ENCODE data around the gene FHDC1.
A peak's percentile ranks its signal among the peaks of the same experiment; 100 is the strongest.

FHDC1 gene

GRCh38 chr4:152957437-152958171 lies 21.5 kb downstream of the FHDC1 start:
- DNase-seq (ENCODE audit: insufficient read length, low spot score) (no peak), FAIRE-seq (no peak)

DNA sequence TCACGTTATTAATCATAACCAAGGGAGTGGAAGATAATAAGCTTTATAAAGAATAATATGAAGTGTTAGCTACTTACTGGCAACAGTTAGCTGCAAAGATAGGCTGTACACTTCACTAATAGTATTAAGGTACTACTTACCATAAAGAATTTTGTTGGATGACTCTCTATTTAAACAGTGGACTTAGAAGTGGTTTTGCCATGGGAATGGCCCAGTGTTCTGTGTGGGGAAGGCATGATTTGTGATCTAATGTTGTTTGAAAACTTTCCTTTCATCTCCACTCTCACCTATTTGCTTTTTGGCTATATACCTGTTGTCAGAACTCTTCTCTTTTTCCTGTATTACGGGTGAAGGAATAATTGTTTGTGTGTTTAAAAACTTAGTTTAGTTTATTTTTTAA lies 23.0 kb downstream of the FHDC1 start:
- FAIRE-seq (no peak), DNase-seq (ENCODE audit: insufficient read length, low spot score) (no peak)

- FAIRE-seq (no peak), DNase-seq (ENCODE audit: insufficient read length, low spot score) (no peak)
These were observed 24.0 kb downstream of the FHDC1 start for GRCh38 chr4:152960082-152960481.

- FAIRE-seq (no peak), DNase-seq (ENCODE audit: insufficient read length, low spot score) (no peak)
These were observed 25.1 kb downstream of the FHDC1 start for GRCh38 chr4:152961014-152961772.

DNA sequence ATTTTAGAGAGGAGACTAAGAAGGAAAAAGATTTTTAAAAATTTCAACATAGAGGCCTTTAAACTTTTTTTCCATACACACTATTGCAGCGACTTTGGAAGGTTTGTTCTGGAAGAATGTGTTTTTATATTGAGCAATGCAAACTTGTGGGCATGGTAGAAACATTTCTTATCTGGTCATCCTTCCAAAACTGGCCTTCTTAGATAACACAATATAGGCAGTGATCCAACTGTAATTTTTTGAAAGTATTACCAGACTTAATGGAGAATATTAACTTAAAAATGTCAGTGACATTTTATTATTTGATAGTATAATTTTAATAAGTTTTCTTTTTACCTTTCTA lies 25.6 kb downstream of the FHDC1 start:
- no peak for DNase-seq (ENCODE audit: insufficient read length, low spot score)
- no peak for FAIRE-seq

- DNase-seq (ENCODE audit: insufficient read length, low spot score) (no peak), FAIRE-seq (no peak)
These were observed 26.0 kb downstream of the FHDC1 start for GRCh38 chr4:152962150-152962549.

- FAIRE-seq = no peak
- DNase-seq (ENCODE audit: insufficient read length, low spot score) = no peak
These were observed 28.2 kb downstream of the FHDC1 start for GRCh38 chr4:152964335-152964734.

- FAIRE-seq (no peak), DNase-seq (ENCODE audit: insufficient read length, low spot score) (no peak)
These were observed 29.5 kb downstream of the FHDC1 start for GRCh38 chr4:152965611-152966010.

DNA sequence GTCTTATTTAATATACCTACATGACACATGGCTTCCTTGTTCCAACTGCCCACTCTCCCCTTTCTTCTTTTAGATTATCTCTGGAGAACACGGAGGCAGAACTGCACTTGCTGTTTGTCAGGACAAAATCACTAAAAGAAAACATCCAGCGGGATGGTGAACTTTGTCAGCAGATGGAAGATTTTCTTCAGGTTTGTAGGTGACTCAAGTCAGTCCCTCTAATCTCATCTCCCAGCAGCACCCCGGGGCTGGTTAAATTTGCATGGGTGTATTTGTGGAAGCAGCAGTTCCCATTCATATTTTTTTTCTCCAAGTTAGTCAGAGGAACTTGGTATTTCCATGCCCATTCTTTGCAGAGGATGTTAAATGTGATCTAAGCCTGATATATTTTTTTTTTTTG lies 31.8 kb downstream of the FHDC1 start:
- DNase-seq (ENCODE audit: insufficient read length, low spot score) (no peak), FAIRE-seq (no peak)

DNA sequence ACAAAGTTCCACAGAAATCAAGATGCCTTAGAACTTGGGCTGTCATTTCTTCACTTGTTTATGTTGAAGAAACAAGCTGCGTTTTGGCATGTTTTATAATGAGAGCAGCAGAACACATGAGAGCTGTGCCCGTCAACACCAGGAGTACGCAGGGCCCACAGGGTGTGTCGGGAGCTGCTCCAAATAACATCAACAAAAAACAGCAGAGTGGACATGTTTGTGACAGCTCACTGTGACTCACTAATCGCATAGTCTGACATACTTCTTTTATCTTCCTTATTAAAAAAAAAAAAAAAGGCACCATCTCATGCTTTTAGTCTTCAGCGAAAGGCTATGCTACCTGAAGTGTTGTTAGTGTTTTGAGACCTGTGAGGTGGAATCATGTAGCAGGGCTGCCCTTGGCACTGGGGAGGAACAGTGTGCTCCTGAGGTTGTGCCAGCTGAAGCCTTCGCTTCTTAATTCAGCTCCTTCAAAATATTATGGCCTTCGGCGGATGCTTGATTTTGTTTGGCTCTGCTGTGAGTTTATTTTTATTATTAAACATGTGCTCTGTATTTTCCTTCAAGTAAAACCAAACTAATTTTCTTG lies 32.8 kb downstream of the FHDC1 start:
- DNase-seq (ENCODE audit: insufficient read length, low spot score) (no peak), FAIRE-seq (no peak)

DNA sequence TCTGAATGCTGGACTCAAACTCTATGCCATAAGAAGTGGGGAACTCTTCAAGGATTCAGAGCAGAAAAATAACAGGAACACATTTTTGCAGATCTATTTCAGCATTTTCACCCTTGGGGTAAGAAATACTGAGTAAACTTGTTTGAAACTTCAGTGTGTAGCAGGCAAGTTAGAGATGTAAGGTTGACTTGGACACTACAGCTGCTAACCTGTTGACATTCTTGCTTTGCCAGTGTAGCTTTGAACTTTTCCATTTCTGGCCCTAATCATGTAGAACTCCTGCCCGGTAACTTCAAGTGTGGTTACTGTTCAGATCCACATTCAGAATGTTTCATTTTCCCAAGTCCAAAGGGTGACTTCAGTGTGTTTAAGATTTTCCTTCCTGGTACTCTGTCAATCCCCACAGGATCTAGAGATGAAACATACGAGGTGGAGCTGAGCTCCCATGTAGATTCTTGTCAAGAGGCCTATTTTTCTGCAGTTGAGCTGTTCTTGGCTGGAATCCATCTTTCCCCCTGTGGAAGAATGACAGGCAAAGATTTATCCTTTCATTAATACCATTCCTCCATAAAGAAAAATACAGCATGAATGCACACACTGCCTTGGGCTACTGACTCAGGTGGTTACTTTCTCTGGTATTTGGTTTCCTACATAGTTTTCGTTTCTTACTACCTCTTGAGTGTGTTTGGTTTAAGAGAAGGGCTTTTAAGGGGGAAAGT lies 34.1 kb downstream of the FHDC1 start:
- DNase-seq (ENCODE audit: insufficient read length, low spot score) (peak; percentile 81), FAIRE-seq (peak; percentile 67)

- FAIRE-seq (no peak), DNase-seq (ENCODE audit: insufficient read length, low spot score) (no peak)
These were observed 34.9 kb downstream of the FHDC1 start for GRCh38 chr4:152971053-152971452.

GRCh38 chr4:152972821-152973628 lies 36.9 kb downstream of the FHDC1 start:
- FAIRE-seq (peak; percentile 94), DNase-seq (ENCODE audit: insufficient read length, low spot score) (peak; percentile 87)

GRCh38 chr4:152973629-152974467 lies 37.7 kb downstream of the FHDC1 start:
- no peak for DNase-seq (ENCODE audit: insufficient read length, low spot score)
- peak; percentile 68 for FAIRE-seq

GRCh38 chr4:152974468-152975379 lies 38.6 kb downstream of the FHDC1 start:
- DNase-seq (ENCODE audit: insufficient read length, low spot score) (no peak), FAIRE-seq (no peak)

GRCh38 chr4:152975380-152976211 lies 39.5 kb downstream of the FHDC1 start:
- FAIRE-seq (no peak), DNase-seq (ENCODE audit: insufficient read length, low spot score) (no peak)

DNA sequence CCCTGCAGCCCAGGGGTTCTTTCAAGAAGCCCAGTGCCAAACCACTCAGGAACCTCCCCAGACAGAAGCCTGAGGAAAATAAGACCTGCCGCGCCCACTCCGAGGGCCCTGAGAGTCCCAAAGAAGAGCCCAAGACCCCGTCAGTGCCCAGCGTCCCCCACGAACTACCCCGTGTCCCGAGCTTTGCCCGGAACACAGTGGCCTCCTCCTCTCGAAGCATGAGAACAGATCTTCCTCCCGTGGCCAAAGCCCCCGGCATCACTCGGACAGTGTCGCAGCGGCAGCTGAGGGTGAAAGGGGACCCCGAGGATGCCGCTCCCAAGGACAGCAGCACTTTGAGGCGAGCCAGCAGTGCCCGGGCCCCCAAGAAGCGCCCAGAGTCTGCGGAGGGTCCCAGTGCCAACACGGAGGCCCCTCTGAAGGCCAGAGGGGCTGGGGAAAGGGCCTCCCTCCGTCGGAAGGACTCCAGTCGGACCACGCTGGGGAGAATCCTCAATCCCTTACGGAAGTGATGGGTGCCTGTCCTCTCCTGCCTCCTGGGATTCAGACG lies 40.2 kb downstream of the FHDC1 start:
- no peak for FAIRE-seq
- DNase-seq (ENCODE audit: insufficient read length, low spot score) = no peak
